Measurements from ENCODE around the gene PHLDA3.

- no peak for TF ChIP-seq EZH2 (IDR thresholded peaks at IDR 0.05; ENCODE audit: borderline replicate concordance, insufficient read depth, low read length, poor library complexity, severe bottlenecking)
- no peak for TF ChIP-seq TAF1 (IDR thresholded peaks at IDR 0.05; ENCODE audit: low read depth)
- no peak for TF ChIP-seq POLR2AphosphoS5 (IDR thresholded peaks at IDR 0.05)
- no peak for TF ChIP-seq SMC3 (conservative IDR thresholded peaks at IDR 0.05; ENCODE audit: poor library complexity)
Measured at GRCh38 chr1:201448990-201449389, 20.0 kb downstream of the PHLDA3 start.
